HepG2 (cell line): ENCODE data around the gene CBFA2T2. TPM values are rescaled to one million over a fixed set of nuclear protein-coding genes. Genes with fewer than 3 reads are reported as not detected.
A peak's percentile ranks its signal among the peaks of the same experiment; 100 is the strongest.

Experiments
- AGO2 ChIP-seq: fragments of 200-400 bp; formaldehyde crosslinking; optimal IDR thresholded peaks from 2 replicates; pipeline ENCODE3; 2017; ENCODE audit warnings: mild to moderate bottlenecking, low read depth, low read length, moderate library complexity
- ELK4 ChIP-seq: sonication (generic); formaldehyde crosslinking; IDR thresholded peaks from 2 replicates; pipeline ENCODE4 v1.9.0; 2021; ENCODE audit warnings: missing genetic modification reagents, borderline replicate concordance
- GATAD1 ChIP-seq: IDR thresholded peaks from 2 replicates; pipeline ENCODE4 v1.6.1; 2016; ENCODE audit warnings: missing genetic modification reagents, missing compliant biosample characterization
- GPBP1L1 ChIP-seq: sonication (generic); formaldehyde crosslinking; IDR thresholded peaks from 2 replicates; pipeline ENCODE4 v1.5.0; 2020; ENCODE audit warnings: mild to moderate bottlenecking, missing genetic modification reagents
- HOMEZ ChIP-seq: IDR thresholded peaks from 2 replicates; pipeline ENCODE4 v1.6.1; 2016; ENCODE audit warnings: low read depth
- HOXA3 ChIP-seq: sonication (generic); formaldehyde crosslinking; IDR thresholded peaks from 2 replicates; pipeline ENCODE4 v1.5.0; 2020; ENCODE audit warnings: missing genetic modification reagents
- KDM1A ChIP-seq: IDR thresholded peaks from 2 replicates; pipeline ENCODE4 v1.6.1; 2016; ENCODE audit warnings: missing compliant biosample characterization
- MATR3 ChIP-seq: sonication (generic); formaldehyde crosslinking; IDR thresholded peaks from 2 replicates; pipeline ENCODE4 v1.4.0; 2020; ENCODE audit warnings: missing genetic modification reagents
- MXD3 ChIP-seq: IDR thresholded peaks from 2 replicates; pipeline ENCODE4 v1.6.1; 2016; ENCODE audit warnings: mild to moderate bottlenecking, missing biosample characterization, missing genetic modification reagents
- MXD4 ChIP-seq: IDR thresholded peaks from 2 replicates; pipeline ENCODE4 v1.6.1; 2016; ENCODE audit warnings: mild to moderate bottlenecking, missing biosample characterization, missing genetic modification reagents
- MYPOP ChIP-seq: sonication (generic); formaldehyde crosslinking; IDR thresholded peaks from 2 replicates; pipeline ENCODE4 v1.8.1; 2023; ENCODE audit warnings: mild to moderate bottlenecking, moderate library complexity, missing genetic modification reagents
- NR1H2 ChIP-seq: sonication (generic); formaldehyde crosslinking; IDR thresholded peaks from 2 replicates; pipeline ENCODE4 v1.8.1; 2022; ENCODE audit warnings: low read depth, missing genetic modification reagents, borderline replicate concordance
- RNF2 ChIP-seq: fragments of 450-650 bp; conservative IDR thresholded peaks from 2 replicates; pipeline ENCODE4 v1.6.1; 2016; ENCODE audit warnings: low read depth
- RXRB ChIP-seq: IDR thresholded peaks from 2 replicates; pipeline ENCODE4 v1.6.1; 2016; ENCODE audit warnings: borderline replicate concordance, missing genetic modification reagents, missing compliant biosample characterization
- SALL2 ChIP-seq: sonication (generic); formaldehyde crosslinking; IDR thresholded peaks from 2 replicates; pipeline ENCODE4 v1.8.1; 2023; ENCODE audit warnings: mild to moderate bottlenecking, missing genetic modification reagents, inconsistent platforms
- SMARCC2 ChIP-seq: fragments of 450-650 bp; IDR thresholded peaks from 2 replicates; pipeline ENCODE4 v1.6.1; 2017; ENCODE audit warnings: antibody characterized with exemption, mild to moderate bottlenecking
- SP2 ChIP-seq: sonication (generic); formaldehyde crosslinking; IDR thresholded peaks from 2 replicates; pipeline ENCODE4 v1.5.1; 2020; ENCODE audit warnings: mild to moderate bottlenecking, missing genetic modification reagents
- STAG1 ChIP-seq: sonication (generic); formaldehyde crosslinking; IDR thresholded peaks from 2 replicates; pipeline ENCODE4 v1.4.0; 2020; ENCODE audit warnings: missing genetic modification reagents
- TBX2 ChIP-seq: sonication (generic); formaldehyde crosslinking; IDR thresholded peaks from 2 replicates; pipeline ENCODE4 v1.5.0; 2020; ENCODE audit warnings: missing genetic modification reagents, mild to moderate bottlenecking, borderline replicate concordance
- ZNF33B ChIP-seq: sonication (generic); formaldehyde crosslinking; IDR thresholded peaks from 2 replicates; pipeline ENCODE4 v1.5.1; 2020; ENCODE audit warnings: mild to moderate bottlenecking, missing genetic modification reagents
- ZNF362 ChIP-seq: sonication (generic); formaldehyde crosslinking; IDR thresholded peaks from 2 replicates; pipeline ENCODE4 v1.4.0; 2020; ENCODE audit warnings: missing genetic modification reagents, mild to moderate bottlenecking, borderline replicate concordance
- ZNF557 ChIP-seq: sonication (generic); formaldehyde crosslinking; IDR thresholded peaks from 2 replicates; pipeline ENCODE4 v1.4.0; 2020; ENCODE audit warnings: missing genetic modification reagents
- ZNF629 ChIP-seq: sonication (generic); formaldehyde crosslinking; conservative IDR thresholded peaks from 2 replicates; pipeline ENCODE4 v1.5.0; 2020; ENCODE audit warnings: missing genetic modification reagents
- ZNF768 ChIP-seq: sonication (generic); formaldehyde crosslinking; IDR thresholded peaks from 2 replicates; pipeline ENCODE4 v1.4.0; 2020; ENCODE audit warnings: missing genetic modification reagents
- ZSCAN20 ChIP-seq: sonication (generic); formaldehyde crosslinking; IDR thresholded peaks from 2 replicates; pipeline ENCODE4 v1.4.0; 2020; ENCODE audit warnings: missing genetic modification reagents, mild to moderate bottlenecking, borderline replicate concordance
- polyA plus RNA-seq, 8 experiments: library from polyadenylated mRNA; depleted of rRNA in 3 of 8; stranded (reverse) in 7 of 8; unstranded in 1 of 8; fragments of >200 nt; fragmentation: Illumina TruSeq in 4 of 8; extraction: Trizol in 4 of 8; gene quantifications; 2 replicates each; pipeline versions ENCODE4 v1.2.1 to v1.2.3, GENCODE V29; 2011 to 2016; ENCODE audit warnings: low read depth in 4 of 8, missing spikeins in 1 of 8, mixed read lengths in 1 of 8; ENCODE audit not compliant: insufficient read depth in 1 of 8
- total RNA-seq, 5 experiments: library from RNA; depleted of rRNA; stranded (reverse); fragments of >200 nt; fragmentation: Illumina TruSeq; extraction: Trizol; gene quantifications; 2 replicates each; pipeline ENCODE4 v1.2.3, GENCODE V29; 2016; ENCODE audit warnings: low read depth in 1 of 5

Gene CBFA2T2
- total and polyA plus RNA-seq, 2 of the 13 experiments (the other 11 are each of a cell fraction or from before 2014, with no cell fraction given) = 6.3 to 21.2 TPM

GRCh38 chr20:33490934-33491656 lies 1.2 kb downstream of the CBFA2T2 start (continued):
- TF ChIP-seq HOMEZ (CRISPR knock-in tag) = no peak
- no peak for TF ChIP-seq HOXA3 (CRISPR knock-in tag)
- no peak for TF ChIP-seq SMARCC2
- peak; percentile 94 for TF ChIP-seq ZNF629 (CRISPR knock-in tag)
- TF ChIP-seq GPBP1L1 (CRISPR knock-in tag) = no peak
- no peak for TF ChIP-seq MXD4 (CRISPR knock-in tag)
- no peak for TF ChIP-seq GATAD1
- TF ChIP-seq MATR3 (CRISPR knock-in tag) = no peak
- TF ChIP-seq ZNF557 (CRISPR knock-in tag) = no peak
- no peak for TF ChIP-seq ZNF768 (CRISPR knock-in tag)
- TF ChIP-seq MYPOP (CRISPR knock-in tag) = no peak
- TF ChIP-seq ZSCAN20 (CRISPR knock-in tag) = no peak
- 0 out of 2 replicates have a peak, but pooled peaks have one; percentile 4 for TF ChIP-seq RXRB (CRISPR knock-in tag)
- 0 out of 2 replicates have a peak, but pooled peaks have one; percentile 62 for TF ChIP-seq KDM1A (CRISPR knock-in tag)
- no peak for TF ChIP-seq ZNF33B (CRISPR knock-in tag)
- no peak for TF ChIP-seq SALL2 (CRISPR knock-in tag)
- TF ChIP-seq SP2 = no peak
- no peak for TF ChIP-seq NR1H2 (CRISPR knock-in tag)
- TF ChIP-seq ZNF362 (CRISPR knock-in tag) = no peak
- no peak for TF ChIP-seq AGO2
- no peak for TF ChIP-seq MXD3 (CRISPR knock-in tag)
- no peak for TF ChIP-seq TBX2 (CRISPR knock-in tag)
- no peak for TF ChIP-seq RNF2
- TF ChIP-seq STAG1 = no peak
- no peak for TF ChIP-seq ELK4 (CRISPR knock-in tag)
